Measurements from ENCODE around the gene SLC6A6. TPM values are rescaled to one million over a fixed set of nuclear protein-coding genes. Genes with fewer than 3 reads are reported as not detected.

The SLC6A6 gene
- total and polyA plus RNA-seq, 4 donors: 0.92 to 7.2 (median 2.9) TPM

DNA sequence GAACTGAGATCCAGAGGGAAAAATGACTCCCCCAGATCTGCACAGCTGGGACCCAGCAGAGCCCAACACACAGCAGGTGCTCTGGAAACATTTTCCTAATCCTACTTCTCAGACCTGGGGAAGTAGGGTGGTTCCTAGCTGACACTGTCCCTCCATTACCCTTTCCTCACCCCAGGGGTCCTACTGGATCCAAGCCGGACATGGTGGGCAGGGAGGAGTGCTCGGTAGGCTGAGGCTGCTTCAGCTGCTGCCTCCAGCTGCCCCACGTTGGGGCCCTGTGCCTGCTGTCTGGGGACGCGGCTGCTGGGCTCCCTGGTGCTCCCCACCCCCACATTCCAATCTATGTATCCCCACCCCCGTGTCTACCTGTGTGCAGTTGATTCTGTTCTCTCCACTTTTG is 29.8 kb upstream of the SLC6A6 start:
- H3K4me1 ChIP-seq (ENCODE audit: control insufficient read depth in 4 of 4, insufficient read depth in 4 of 4, low read length in 3 of 4): peaks cover 0 to 6% (median 1%) of the 10 kb centered on the region in 4 donors

DNA sequence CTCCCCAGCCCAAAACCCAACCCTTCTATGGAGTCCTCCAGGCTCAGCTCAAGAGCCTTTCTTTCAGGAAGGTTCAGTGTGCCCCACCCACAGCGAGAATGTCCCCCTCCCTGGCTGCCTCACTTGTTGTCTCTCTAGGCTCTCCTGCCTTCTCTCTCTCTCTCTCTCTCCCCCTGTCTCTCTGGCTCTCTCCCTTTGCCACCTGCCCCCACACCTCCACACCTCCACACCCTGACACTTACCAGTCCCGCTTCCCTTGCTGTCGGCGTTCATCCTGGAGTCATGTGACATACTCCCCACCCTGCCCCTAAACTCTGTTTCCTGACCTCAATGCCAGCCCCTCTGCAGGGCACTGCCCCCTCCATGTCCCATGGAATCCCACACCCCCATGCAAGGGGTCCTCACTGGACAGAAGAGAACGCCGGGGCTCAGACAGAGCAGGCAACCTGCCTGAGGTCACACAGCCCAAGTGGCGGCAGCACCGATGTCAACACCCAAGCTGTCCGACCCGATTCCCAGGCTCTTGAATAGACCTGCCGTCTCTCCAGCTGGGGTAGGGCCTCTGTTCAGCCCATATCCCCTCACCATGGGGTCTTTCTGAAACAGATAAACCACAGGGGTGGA is 28.5 kb upstream of the SLC6A6 start:
- DNase-seq (ENCODE audit: low spot score): no peak
- Histone ChIP-seq H3K9me3 (ENCODE audit: control insufficient read depth in 4 of 4, low read length in 3 of 4) (no peaks in the 10 kb centered on the region), H3K36me3 (ENCODE audit: control insufficient read depth in 4 of 4, insufficient read depth in 3 of 4, low read depth in 1 of 4, low read length in 3 of 4) (no peaks in the 10 kb centered on the region), H3K4me3 (ENCODE audit: low read depth in 1 of 3, low read length in 3 of 3) (no peak overlapping the region), H3K9ac (ENCODE audit: low read depth in 1 of 2, low read length in 2 of 2) (no peak overlapping the region), H3K27ac (ENCODE audit: low read depth in 1 of 2, low read length in 2 of 2) (no peak overlapping the region), H3K4me1 (ENCODE audit: control insufficient read depth in 4 of 4, insufficient read depth in 4 of 4, low read length in 3 of 4) (peaks cover 0 to 6% (median 1%) of the 10 kb centered on the region in 4 donors), H3K27me3 (ENCODE audit: control insufficient read depth in 4 of 4, insufficient read depth in 4 of 4, low read length in 3 of 4) (peaks cover 0 to 4% (median 1%) of the 10 kb centered on the region in 4 donors)
- TF ChIP-seq TAF1 (conservative IDR thresholded peaks at IDR 0.05) (no peak), FOXA1 (IDR thresholded peaks at IDR 0.05) (no peak)
- WGBS: 86% methylated on average over 11 of the region's 11 CpGs

More for the DNA sequence above, 29.8 kb upstream of the SLC6A6 start:
- Histone ChIP-seq H3K27ac (ENCODE audit: low read depth in 1 of 2, low read length in 2 of 2) (no peak overlapping the region), H3K4me3 (ENCODE audit: low read depth in 1 of 3, low read length in 3 of 3) (no peak overlapping the region), H3K9ac (ENCODE audit: low read depth in 1 of 2, low read length in 2 of 2) (no peak overlapping the region), H3K27me3 (ENCODE audit: control insufficient read depth in 4 of 4, insufficient read depth in 4 of 4, low read length in 3 of 4) (peaks cover 0 to 4% (median 1%) of the 10 kb centered on the region in 4 donors), H3K9me3 (ENCODE audit: control insufficient read depth in 4 of 4, low read length in 3 of 4) (no peaks in the 10 kb centered on the region), H3K36me3 (ENCODE audit: control insufficient read depth in 4 of 4, insufficient read depth in 3 of 4, low read depth in 1 of 4, low read length in 3 of 4) (no peaks in the 10 kb centered on the region)
- TF ChIP-seq, protein P1, sequence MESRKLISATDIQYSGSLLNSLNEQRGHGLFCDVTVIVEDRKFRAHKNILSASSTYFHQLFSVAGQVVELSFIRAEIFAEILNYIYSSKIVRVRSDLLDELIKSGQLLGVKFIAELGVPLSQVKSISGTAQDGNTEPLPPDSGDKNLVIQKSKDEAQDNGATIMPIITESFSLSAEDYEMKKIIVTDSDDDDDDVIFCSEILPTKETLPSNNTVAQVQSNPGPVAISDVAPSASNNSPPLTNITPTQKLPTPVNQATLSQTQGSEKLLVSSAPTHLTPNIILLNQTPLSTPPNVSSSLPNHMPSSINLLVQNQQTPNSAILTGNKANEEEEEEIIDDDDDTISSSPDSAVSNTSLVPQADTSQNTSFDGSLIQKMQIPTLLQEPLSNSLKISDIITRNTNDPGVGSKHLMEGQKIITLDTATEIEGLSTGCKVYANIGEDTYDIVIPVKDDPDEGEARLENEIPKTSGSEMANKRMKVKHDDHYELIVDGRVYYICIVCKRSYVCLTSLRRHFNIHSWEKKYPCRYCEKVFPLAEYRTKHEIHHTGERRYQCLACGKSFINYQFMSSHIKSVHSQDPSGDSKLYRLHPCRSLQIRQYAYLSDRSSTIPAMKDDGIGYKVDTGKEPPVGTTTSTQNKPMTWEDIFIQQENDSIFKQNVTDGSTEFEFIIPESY (IDR thresholded peaks at IDR 0.05): no peak
- TF ChIP-seq, protein P2, sequence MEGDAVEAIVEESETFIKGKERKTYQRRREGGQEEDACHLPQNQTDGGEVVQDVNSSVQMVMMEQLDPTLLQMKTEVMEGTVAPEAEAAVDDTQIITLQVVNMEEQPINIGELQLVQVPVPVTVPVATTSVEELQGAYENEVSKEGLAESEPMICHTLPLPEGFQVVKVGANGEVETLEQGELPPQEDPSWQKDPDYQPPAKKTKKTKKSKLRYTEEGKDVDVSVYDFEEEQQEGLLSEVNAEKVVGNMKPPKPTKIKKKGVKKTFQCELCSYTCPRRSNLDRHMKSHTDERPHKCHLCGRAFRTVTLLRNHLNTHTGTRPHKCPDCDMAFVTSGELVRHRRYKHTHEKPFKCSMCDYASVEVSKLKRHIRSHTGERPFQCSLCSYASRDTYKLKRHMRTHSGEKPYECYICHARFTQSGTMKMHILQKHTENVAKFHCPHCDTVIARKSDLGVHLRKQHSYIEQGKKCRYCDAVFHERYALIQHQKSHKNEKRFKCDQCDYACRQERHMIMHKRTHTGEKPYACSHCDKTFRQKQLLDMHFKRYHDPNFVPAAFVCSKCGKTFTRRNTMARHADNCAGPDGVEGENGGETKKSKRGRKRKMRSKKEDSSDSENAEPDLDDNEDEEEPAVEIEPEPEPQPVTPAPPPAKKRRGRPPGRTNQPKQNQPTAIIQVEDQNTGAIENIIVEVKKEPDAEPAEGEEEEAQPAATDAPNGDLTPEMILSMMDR (IDR thresholded peaks at IDR 0.05; ENCODE audit: low read depth, low read length, missing input control): no peak
- TF ChIP-seq NR2F2 (IDR thresholded peaks at IDR 0.05) (no peak), FOXA1 (IDR thresholded peaks at IDR 0.05) (no peak), TAF1 (conservative IDR thresholded peaks at IDR 0.05) (no peak), YY1 (IDR thresholded peaks at IDR 0.05) (no peak)
- TF ChIP-seq, protein P3, sequence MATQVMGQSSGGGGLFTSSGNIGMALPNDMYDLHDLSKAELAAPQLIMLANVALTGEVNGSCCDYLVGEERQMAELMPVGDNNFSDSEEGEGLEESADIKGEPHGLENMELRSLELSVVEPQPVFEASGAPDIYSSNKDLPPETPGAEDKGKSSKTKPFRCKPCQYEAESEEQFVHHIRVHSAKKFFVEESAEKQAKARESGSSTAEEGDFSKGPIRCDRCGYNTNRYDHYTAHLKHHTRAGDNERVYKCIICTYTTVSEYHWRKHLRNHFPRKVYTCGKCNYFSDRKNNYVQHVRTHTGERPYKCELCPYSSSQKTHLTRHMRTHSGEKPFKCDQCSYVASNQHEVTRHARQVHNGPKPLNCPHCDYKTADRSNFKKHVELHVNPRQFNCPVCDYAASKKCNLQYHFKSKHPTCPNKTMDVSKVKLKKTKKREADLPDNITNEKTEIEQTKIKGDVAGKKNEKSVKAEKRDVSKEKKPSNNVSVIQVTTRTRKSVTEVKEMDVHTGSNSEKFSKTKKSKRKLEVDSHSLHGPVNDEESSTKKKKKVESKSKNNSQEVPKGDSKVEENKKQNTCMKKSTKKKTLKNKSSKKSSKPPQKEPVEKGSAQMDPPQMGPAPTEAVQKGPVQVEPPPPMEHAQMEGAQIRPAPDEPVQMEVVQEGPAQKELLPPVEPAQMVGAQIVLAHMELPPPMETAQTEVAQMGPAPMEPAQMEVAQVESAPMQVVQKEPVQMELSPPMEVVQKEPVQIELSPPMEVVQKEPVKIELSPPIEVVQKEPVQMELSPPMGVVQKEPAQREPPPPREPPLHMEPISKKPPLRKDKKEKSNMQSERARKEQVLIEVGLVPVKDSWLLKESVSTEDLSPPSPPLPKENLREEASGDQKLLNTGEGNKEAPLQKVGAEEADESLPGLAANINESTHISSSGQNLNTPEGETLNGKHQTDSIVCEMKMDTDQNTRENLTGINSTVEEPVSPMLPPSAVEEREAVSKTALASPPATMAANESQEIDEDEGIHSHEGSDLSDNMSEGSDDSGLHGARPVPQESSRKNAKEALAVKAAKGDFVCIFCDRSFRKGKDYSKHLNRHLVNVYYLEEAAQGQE (IDR thresholded peaks at IDR 0.05): no peak
- no peak for DNase-seq (ENCODE audit: low spot score)
- WGBS: 68% methylated on average over 6 of the region's 6 CpGs

DNA sequence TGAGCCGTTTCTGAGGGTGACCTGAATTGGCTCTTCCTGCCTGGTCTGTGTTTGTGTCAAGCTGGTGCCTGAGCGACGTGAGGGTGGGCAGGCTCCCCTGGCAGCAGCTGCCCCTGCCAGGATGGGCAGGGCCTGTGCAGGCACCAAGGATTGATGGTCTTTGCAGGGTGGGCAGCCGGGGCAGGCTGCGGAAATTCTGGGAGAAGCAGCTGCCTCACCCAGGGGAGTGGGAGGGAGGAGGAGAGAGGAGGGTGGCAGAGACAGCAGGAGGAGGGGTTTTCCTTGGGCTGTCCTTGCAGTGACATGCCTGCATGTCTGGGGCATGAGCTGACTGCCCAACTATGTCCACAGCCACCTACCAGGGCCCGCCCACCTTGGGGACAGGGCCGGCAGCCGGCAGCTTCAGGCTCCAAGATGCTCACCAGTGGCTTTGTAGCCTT is 27.9 kb upstream of the SLC6A6 start:
- Histone ChIP-seq H3K27ac (ENCODE audit: low read depth in 1 of 2, low read length in 2 of 2) (no peak overlapping the region), H3K36me3 (ENCODE audit: control insufficient read depth in 4 of 4, insufficient read depth in 3 of 4, low read depth in 1 of 4, low read length in 3 of 4) (no peaks in the 10 kb centered on the region), H3K4me1 (ENCODE audit: control insufficient read depth in 4 of 4, insufficient read depth in 4 of 4, low read length in 3 of 4) (peaks cover 0 to 6% (median 1%) of the 10 kb centered on the region in 4 donors), H3K9ac (ENCODE audit: low read depth in 1 of 2, low read length in 2 of 2) (no peak overlapping the region), H3K9me3 (ENCODE audit: control insufficient read depth in 4 of 4, low read length in 3 of 4) (no peaks in the 10 kb centered on the region), H3K4me3 (ENCODE audit: low read depth in 1 of 3, low read length in 3 of 3) (no peak overlapping the region), H3K27me3 (ENCODE audit: control insufficient read depth in 4 of 4, insufficient read depth in 4 of 4, low read length in 3 of 4) (peaks cover 0 to 4% (median 1%) of the 10 kb centered on the region in 4 donors)
- WGBS: 90% methylated on average over 8 of the region's 8 CpGs
- no peak for DNase-seq (ENCODE audit: low spot score)
- TF ChIP-seq JUND (IDR thresholded peaks at IDR 0.05): no peak
- no peak for TF ChIP-seq YY1 (IDR thresholded peaks at IDR 0.05)
- no peak for TF ChIP-seq FOXA2 (IDR thresholded peaks at IDR 0.05)
- TF ChIP-seq RXRA (IDR thresholded peaks at IDR 0.05): no peak
- no peak for TF ChIP-seq EGR1 (IDR thresholded peaks at IDR 0.05; ENCODE audit: low read depth in 2 of 2)
- TF ChIP-seq, protein P4, sequence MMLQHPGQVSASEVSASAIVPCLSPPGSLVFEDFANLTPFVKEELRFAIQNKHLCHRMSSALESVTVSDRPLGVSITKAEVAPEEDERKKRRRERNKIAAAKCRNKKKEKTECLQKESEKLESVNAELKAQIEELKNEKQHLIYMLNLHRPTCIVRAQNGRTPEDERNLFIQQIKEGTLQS (IDR thresholded peaks at IDR 0.05): no peak
- no peak for TF ChIP-seq SP1 (IDR thresholded peaks at IDR 0.05)
- TF ChIP-seq, protein P3 (IDR thresholded peaks at IDR 0.05): no peak
- TF ChIP-seq HNF4A (conservative IDR thresholded peaks at IDR 0.05): no peak
- no peak for TF ChIP-seq GABPA (IDR thresholded peaks at IDR 0.05 in 1 of 2, conservative IDR thresholded peaks at IDR 0.05 in 1 of 2)
- TF ChIP-seq TAF1 (conservative IDR thresholded peaks at IDR 0.05): no peak

Measured in liver (tissue), 9 donors.